Lung (tissue), 12 donors: ENCODE data around the gene ALS2. TPM values are rescaled to one million over a fixed set of nuclear protein-coding genes. Genes with fewer than 3 reads are reported as not detected.

ENCODE experiments used
- ATAC-seq: fragments of 200-7000 bp; cut with Tn5 transposase; one replicate; pipeline ENCODE4 v1.9.1; 2020; ENCODE audit warnings: moderate number of reproducible peaks; ENCODE audit not compliant: insufficient read depth, low FRiP score
- DNase-seq, 3 donors: peaks; one replicate each; pipeline ENCODE4 v3.0.0-alpha.2; 2013 to 2017
- H3K27ac ChIP-seq, 2 donors: one replicate each; pipeline ENCODE4 v1.5.1; 2013; ENCODE audit warnings: mild to moderate bottlenecking in 2 of 2, moderate library complexity in 2 of 2, control low read depth in 1 of 2, inconsistent platforms in 1 of 2, low read depth in 1 of 2, low read length in 1 of 2
- H3K27me3 ChIP-seq, 3 donors: one replicate each; pipeline ENCODE4 v1.5.1; 2013; ENCODE audit warnings: low read length in 2 of 3; ENCODE audit not compliant: control insufficient read depth in 3 of 3, insufficient read depth in 3 of 3
- H3K36me3 ChIP-seq, 4 donors: one replicate each; pipeline ENCODE4 v1.5.1; 2013; ENCODE audit warnings: low read length in 4 of 4, mild to moderate bottlenecking in 1 of 4, moderate library complexity in 1 of 4; ENCODE audit not compliant: control insufficient read depth in 4 of 4, insufficient read depth in 4 of 4
- H3K4me1 ChIP-seq, 5 donors: one replicate each; pipeline ENCODE4 v1.5.1; 2013; ENCODE audit warnings: low read length in 5 of 5, mild to moderate bottlenecking in 2 of 5, moderate library complexity in 1 of 5; ENCODE audit not compliant: control insufficient read depth in 5 of 5, insufficient read depth in 5 of 5
- H3K4me3 ChIP-seq: one replicate; pipeline ENCODE4 v1.5.1; 2013; ENCODE audit warnings: mild to moderate bottlenecking, control low read depth, moderate library complexity
- H3K9ac ChIP-seq, 2 donors: one replicate each; pipeline ENCODE4 v1.5.1; 2013; ENCODE audit warnings: low read length in 2 of 2, control low read depth in 1 of 2; ENCODE audit not compliant: insufficient read depth in 1 of 2
- H3K9me3 ChIP-seq, 4 donors: one replicate each; pipeline ENCODE4 v1.5.1; 2013; ENCODE audit warnings: low read length in 3 of 4, mild to moderate bottlenecking in 1 of 4, moderate library complexity in 1 of 4; ENCODE audit not compliant: control insufficient read depth in 4 of 4, insufficient read depth in 3 of 4
- WGBS, 2 donors: extraction: QIAGEN DNeasy Blood & Tissue Kit; methylation state at CpG; one replicate each; pipeline ENCODE4 v1.1.7; 2013; 5-methylcytosine and 5-hydroxymethylcytosine counted together
- polyA plus RNA-seq, 2 donors: library from polyadenylated mRNA; stranded (reverse); fragments of 200-250 nt; gene quantifications; one replicate each; pipeline ENCODE4 v1.2.1, GENCODE V29; 2013
- total RNA-seq, 2 donors: library from RNA; depleted of rRNA in 1 of 2; stranded (reverse); fragments of >200 nt in 1 of 2; gene quantifications; one replicate each; pipeline ENCODE4 v1.2.1, GENCODE V29; 2014 to 2021
- TF ChIP-seq, protein P1 (sequence below): IDR thresholded peaks from 2 replicates; pipeline ENCODE4 v1.5.1; 2012; ENCODE audit warnings: mild to moderate bottlenecking; ENCODE audit errors: control extremely low read depth, extremely low read depth
- donor health status: control.
- donor health status: control.
- donor health status: Bipolar disorder and iron deficiency.
- donor health status: healthy.
- donor health status: DM: yes; HTN: yes; CAD: no.

Gene ALS2
- total and polyA plus RNA-seq, 4 donors, result 6.1 to 34.6 (median 15.3) TPM

- DNase-seq, result peak in 1 of 3 donors; percentile 4
Measured at GRCh38 chr2:201696151-201696659, 84.5 kb downstream of the ALS2 start.

DNA sequence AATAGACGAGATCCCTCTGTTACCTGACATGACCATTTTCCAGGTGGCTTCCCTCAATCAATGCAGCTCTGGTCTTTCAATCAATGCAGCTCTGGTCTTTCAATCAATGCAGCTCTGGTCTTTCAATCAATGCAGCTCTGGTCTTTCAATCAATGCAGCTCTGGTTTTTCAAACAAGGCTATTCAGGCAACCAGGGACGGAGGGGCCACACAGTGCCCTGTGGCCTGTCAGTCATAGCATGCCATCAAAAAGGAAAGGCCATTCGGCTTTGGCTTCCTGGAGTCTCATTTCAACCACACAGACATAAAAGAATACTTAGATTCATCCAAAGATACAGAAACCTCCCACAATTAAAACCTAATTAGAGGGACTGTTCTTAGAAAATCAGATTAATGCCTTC lies 95.6 kb downstream of the ALS2 start:
- WGBS, 2 donors, result 87 to 99% methylated on average over 3 of the region's 3 CpGs
- DNase-seq (no peak), ATAC-seq (no peak)

More at GRCh38 chr2:201696151-201696659, 84.5 kb downstream of the ALS2 start:
- 67 to 78% methylated on average over 6 of the region's 6 CpGs for WGBS, 2 donors
- H3K4me1 ChIP-seq, result peaks cover 0 to 8% (median 7%) of the 10 kb centered on the region in 5 donors
- H3K9me3 ChIP-seq, result no peaks in the 10 kb centered on the region
- ATAC-seq, result no peak
- TF ChIP-seq, protein P1, sequence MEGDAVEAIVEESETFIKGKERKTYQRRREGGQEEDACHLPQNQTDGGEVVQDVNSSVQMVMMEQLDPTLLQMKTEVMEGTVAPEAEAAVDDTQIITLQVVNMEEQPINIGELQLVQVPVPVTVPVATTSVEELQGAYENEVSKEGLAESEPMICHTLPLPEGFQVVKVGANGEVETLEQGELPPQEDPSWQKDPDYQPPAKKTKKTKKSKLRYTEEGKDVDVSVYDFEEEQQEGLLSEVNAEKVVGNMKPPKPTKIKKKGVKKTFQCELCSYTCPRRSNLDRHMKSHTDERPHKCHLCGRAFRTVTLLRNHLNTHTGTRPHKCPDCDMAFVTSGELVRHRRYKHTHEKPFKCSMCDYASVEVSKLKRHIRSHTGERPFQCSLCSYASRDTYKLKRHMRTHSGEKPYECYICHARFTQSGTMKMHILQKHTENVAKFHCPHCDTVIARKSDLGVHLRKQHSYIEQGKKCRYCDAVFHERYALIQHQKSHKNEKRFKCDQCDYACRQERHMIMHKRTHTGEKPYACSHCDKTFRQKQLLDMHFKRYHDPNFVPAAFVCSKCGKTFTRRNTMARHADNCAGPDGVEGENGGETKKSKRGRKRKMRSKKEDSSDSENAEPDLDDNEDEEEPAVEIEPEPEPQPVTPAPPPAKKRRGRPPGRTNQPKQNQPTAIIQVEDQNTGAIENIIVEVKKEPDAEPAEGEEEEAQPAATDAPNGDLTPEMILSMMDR, result no peak
- peaks cover 2 to 8% (median 5%) of the 10 kb centered on the region in 4 donors for H3K36me3 ChIP-seq
- peak overlapping the region in 1 of 2 donors; percentile 61 for H3K27ac ChIP-seq
- H3K27me3 ChIP-seq, result no peaks in the 10 kb centered on the region
- no peak overlapping the region for H3K9ac ChIP-seq
- no peak overlapping the region for H3K4me3 ChIP-seq

GRCh38 chr2:201680743-201681142 lies 100.0 kb downstream of the ALS2 start:
- Histone ChIP-seq H3K4me1 (no peaks in the 10 kb centered on the region), H3K36me3 (no peaks in the 10 kb centered on the region), H3K27ac (no peak overlapping the region), H3K4me3 (no peak overlapping the region), H3K9ac (no peak overlapping the region), H3K27me3 (no peaks in the 10 kb centered on the region), H3K9me3 (no peaks in the 10 kb centered on the region)
- TF ChIP-seq, protein P1, result no peak
- DNase-seq, result no peak
- WGBS, 2 donors, result 57 to 58% methylated on average over 9 of the region's 9 CpGs
- no peak for ATAC-seq

More for the DNA sequence above, 95.6 kb downstream of the ALS2 start:
- Histone ChIP-seq H3K4me1 (no peaks in the 10 kb centered on the region), H3K36me3 (no peaks in the 10 kb centered on the region), H3K9ac (no peak overlapping the region), H3K27ac (no peak overlapping the region), H3K27me3 (peaks cover 0 to 3% (median 2%) of the 10 kb centered on the region in 3 donors), H3K9me3 (no peaks in the 10 kb centered on the region), H3K4me3 (no peak overlapping the region)
- TF ChIP-seq, protein P1, result no peak

- TF ChIP-seq, protein P1, result no peak
- Histone ChIP-seq H3K9ac (no peak overlapping the region), H3K4me1 (no peaks in the 10 kb centered on the region), H3K27ac (no peak overlapping the region), H3K4me3 (no peak overlapping the region), H3K27me3 (no peaks in the 10 kb centered on the region), H3K36me3 (no peaks in the 10 kb centered on the region), H3K9me3 (no peaks in the 10 kb centered on the region)
- no peak for ATAC-seq
- DNase-seq, result no peak
- 76 to 78% methylated on average over 6 of the region's 6 CpGs for WGBS, 2 donors
Measured at GRCh38 chr2:201678401-201678800, 102.3 kb downstream of the ALS2 start.
